HG03135 (cell line): Measurements from ENCODE around the gene SLC19A1.

ENCODE experiments used
- ATAC-seq: cut with Tn5 transposase; IDR thresholded peaks from one replicate; pipeline ENCODE4 v1.9.1; 2021; ENCODE audit warnings: mild to moderate bottlenecking, moderate library complexity; ENCODE audit not compliant: unreplicated experiment

The SLC19A1 gene

DNA sequence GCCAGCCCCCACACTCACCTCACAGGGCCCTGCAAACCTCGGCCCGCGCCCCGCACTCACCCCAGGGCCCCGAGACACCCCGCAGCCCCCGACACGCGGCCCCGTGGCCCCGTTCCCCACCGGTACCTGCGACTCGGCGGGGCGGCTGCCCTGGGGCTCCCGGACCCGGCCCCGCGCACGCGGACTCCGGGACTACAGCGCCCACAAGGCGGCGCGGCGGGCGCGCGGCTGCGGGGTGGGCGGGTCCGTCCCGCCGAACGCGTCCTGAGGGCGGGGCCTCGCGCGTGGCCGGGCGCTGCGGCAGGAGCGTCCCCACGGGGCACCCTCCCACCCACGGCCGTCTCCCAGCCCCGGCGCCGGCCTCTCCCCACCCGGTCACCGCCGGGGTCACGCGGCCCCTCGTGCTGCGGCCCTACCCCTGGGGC lies at the start of gene SLC19A1:
SLC19A1 (minus strand) TSS at position 199 of the 425 bp plus-strand sequence. CDS start 4,481 bp downstream, outside the sequence.
- ATAC-seq: peak; percentile 60

GRCh38 chr21:45591619-45592207 lies 49.5 kb upstream of the SLC19A1 start:
- no peak for ATAC-seq

GRCh38 chr21:45590726-45591618 lies 48.7 kb upstream of the SLC19A1 start:
- no peak for ATAC-seq

- ATAC-seq: no peak
Observed at GRCh38 chr21:45590246-45590725, 48.0 kb upstream of the SLC19A1 start.

DNA sequence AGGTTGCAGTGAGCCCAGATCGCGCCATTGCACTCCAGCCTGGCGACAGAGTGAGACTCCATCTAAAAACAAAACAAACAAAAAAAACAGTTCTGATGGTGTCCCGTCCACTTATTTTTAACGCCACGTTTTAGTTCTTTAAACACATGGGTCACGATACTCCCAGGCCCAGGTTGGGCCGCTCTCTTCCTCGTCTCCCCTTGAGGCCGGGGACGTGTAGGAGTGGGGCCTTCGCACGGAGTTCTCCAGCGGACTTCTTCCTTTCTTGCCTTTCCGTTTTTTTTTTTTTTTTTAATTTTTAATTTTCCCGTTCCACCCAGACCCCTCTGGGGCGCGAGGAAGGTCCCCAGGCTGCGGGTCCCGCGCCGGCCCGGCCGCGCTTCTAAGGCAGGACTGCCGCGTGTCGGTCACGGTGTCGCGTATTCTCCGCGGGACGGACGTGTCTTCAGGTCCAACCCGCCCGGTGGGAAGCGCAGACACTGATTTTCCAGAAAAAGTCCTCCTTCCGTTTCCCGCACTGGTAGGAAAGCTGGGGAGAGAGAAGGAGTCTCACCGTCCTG lies 47.5 kb upstream of the SLC19A1 start:
- no peak for ATAC-seq

- no peak for ATAC-seq
Observed at GRCh38 chr21:45588871-45589491, 46.7 kb upstream of the SLC19A1 start.

DNA sequence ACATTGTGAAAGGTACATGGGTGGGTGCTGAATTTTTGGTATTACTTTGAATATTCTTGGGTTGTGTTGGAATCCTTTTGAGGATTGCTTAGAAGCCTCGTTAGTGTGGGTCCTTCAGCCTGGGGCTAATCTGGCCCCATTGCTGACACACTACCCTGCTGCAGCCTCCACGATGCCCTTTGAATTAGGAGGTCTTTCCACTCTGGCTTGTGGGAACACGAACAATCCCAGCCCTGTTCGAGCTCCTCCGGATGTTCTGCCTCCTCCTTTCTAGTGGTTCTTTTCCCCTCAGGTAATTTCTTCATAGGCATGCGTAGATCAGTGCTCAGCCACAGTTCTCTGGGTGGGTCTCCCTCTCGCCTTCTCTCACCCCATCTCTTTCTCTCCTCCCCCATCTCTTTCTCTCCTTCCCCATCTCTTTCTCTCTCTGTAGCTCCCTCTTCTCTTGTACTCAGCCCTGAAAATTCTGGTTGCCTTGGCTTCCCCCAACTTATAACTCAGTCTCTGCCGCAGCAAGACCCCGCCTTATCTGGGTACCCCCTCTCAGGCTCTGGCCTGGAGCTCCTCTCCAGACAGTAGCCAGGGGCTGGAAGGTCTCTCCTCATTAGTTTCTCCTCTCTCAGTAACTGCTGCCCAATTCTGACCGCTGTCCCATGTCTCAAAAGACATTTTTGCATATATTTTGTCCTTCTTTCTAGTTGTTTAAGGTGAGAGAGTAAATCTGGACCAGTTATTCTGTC lies 46.0 kb upstream of the SLC19A1 start:
- ATAC-seq: no peak

- ATAC-seq: no peak
Observed at GRCh38 chr21:45586289-45586858, 44.1 kb upstream of the SLC19A1 start.

DNA sequence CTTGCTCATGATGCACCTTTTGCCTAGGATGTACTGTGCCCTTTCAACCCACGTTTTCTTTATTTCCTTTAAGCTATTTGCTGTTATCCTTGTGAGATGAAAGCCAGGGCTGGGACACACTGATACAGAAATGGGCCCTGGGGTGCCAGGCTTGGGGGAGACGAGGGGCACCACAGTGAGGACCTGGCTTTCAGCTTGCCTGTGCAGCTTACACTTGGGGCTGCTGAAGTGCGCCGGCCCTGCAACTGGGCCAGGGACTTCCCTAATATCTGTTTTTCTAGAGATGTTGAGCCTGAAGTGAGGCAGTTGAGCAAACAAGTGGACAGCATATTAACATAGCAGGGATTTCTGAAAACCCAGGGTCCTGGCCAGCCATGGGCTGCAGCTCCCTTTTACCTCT lies 42.5 kb upstream of the SLC19A1 start:
- no peak for ATAC-seq

- ATAC-seq: no peak
Observed at GRCh38 chr21:45583831-45584509, 41.7 kb upstream of the SLC19A1 start.

DNA sequence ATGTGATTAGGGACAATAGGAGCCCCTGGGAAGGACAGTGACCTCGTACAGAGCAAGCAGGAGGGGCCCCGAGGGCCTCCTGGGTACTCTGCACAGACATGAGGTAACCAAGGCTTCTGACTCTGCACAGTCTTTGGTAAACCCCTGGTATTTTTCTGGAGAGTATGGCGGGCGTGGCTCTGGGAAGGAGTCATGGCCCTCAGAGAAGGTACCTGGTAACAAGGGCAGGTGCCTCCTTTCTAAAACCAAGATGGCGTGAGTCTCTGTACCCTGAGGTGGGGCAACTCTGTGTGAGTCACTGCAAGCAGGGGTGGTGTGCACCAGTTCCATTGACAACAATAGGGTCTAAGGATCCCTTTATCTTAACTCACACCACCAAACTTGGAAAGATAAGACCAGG lies 39.9 kb upstream of the SLC19A1 start:
- ATAC-seq: no peak

- no peak for ATAC-seq
Observed at GRCh38 chr21:45581322-45581712, 39.1 kb upstream of the SLC19A1 start.

DNA sequence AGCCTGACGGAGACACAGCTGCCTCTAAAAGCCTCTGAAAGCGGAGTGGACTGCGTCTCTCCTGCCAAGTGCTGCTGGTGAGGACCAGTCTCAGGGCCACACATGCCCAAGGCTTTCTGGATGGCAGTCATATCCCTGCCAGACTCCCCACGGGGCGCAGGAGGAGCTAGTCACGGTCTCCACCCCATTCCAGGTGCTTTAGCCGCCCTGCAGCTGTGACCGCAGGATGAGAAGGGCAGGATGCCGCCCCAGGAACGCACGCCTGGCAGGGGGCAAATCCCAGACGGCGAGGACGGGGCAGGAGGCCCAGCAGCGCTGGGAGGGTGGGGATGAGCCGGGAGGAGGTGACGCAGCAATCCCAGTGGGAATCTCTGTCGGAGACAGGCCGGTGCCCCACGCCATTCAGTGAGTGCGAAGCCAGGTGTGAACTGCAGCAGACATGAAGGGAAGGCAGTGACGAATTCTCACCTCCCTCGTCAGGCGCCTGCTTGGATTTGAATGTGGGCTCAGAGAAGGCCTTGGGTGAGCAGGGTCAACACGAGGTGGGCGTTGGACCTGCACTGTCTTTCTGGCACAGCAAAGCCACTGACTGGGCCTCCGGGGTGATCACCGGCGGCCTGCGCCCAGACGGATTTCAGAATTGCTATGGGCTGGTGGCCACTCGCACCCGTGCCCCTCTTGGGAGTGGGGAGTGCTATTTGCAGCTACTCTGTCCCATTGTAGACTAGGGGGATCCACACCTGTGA lies 38.5 kb upstream of the SLC19A1 start:
- ATAC-seq: no peak

GRCh38 chr21:45580181-45580575 lies 37.9 kb upstream of the SLC19A1 start:
- no peak for ATAC-seq

DNA sequence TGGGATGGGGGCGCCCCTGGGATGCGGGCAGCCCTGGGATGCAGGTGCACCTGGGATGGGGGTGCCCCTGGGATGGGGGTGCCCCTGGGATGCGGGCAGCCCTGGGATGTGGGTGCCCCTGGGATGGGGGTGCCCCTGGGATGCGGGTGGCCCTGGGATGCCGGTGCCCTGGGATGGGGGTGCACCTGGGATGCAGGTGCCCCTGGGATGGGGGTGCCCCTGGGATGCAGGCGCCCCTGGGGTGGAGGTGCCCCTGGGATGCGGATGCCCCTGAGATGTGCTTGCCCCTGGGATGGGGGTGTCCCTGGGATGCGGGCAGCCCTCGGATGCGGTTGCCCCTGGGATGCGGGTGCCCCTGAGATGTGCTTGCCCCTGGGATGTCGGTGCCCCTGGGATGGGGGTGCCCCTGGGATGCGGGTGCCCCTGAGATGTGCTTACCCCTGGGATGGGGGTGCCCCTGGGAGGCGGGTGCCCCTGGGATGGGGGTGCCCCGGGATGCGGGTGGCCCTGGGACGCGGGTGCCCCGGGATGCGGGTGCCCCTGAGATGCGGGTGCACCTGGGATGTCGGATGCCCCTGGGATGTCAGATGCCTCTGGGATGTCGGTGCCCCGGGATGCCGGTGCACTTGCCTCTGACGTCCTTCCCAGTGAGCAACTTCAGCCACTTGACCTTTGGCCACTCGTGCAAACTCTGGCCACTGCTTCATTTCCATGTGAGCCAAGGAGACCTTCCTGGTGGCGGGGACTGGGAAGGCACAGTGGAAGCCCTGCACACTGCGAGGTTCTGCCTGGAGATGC lies 37.3 kb upstream of the SLC19A1 start:
- ATAC-seq: no peak

GRCh38 chr21:45578811-45579381 lies 36.7 kb upstream of the SLC19A1 start:
- ATAC-seq: no peak

DNA sequence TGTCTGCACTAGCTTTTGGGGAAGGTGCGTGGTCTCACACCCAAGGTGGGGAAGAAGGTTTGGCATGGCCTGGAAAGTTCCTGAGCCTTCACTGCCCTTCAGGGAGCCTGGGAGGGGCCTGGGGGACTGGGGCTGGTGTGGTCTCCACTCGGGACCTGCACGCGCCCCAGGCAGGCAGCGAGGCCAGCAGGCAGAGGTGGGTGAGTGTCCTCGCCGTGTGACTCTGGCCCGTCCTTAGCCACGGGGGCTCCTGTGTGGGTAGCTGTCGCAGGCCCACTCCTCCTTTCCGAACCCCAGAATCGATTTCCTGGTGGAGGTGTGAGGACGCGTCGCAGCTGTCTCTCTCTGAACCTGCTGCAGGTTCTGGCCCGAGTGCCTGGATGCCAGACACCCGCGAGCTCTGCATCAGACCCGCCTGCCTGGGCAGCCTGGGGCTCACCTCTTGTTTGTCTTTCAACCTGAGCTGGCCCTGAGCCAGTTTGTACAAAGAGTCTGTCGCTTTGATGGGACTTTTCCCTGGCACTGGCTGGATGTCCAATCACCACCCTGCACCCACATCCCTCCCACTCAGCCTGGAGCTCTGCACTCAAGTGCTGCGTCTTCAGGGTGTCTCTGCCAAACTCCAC lies 36.0 kb upstream of the SLC19A1 start:
- no peak for ATAC-seq

GRCh38 chr21:45577801-45578175 lies 35.5 kb upstream of the SLC19A1 start:
- no peak for ATAC-seq
